ENCODE data around the gene LGALS8. TPM values are rescaled to one million over a fixed set of nuclear protein-coding genes. Genes with fewer than 3 reads are reported as not detected.

Gene LGALS8
- total RNA-seq, 1 experiment from 2014 or later: 30.7 TPM

DNA sequence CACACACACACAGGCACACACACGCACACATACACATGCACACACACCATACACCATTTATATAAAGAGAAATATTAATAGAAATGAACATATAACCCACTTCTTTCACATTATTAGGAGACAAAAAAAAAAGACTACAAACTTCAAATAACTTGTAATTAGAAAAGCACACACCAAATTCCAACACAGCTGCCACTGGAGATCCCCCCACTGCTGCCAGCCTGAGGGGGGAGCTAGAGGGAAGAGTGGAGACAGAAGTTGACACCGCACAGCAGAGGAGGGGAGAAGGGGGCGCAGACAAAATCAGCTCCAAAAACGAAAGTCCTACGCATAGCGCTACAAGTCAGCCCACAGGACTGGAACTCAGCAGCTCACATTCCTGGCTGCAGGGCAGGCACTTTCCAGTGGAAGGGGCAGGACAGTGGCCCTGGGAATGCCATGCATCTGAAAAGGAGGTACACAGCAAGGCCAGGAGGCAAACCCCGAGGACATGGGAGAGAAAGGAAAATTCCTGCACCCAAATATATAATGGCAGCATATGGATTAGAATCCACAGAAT, 36.5 kb downstream of the LGALS8 start:
- Histone ChIP-seq H3K9me2 (ENCODE audit: insufficient read depth) (no peaks in the 10 kb centered on the region), H3K27ac (ENCODE audit: low read depth, low read length) (no peak overlapping the region), H2AFZ (ENCODE audit: low read depth, low read length, poor library complexity, severe bottlenecking) (no peak overlapping the region), H3K9me3 (ENCODE audit: control insufficient read depth in 1 of 2, insufficient read depth in 1 of 2, low read depth in 1 of 2, low read length in 2 of 2) (no peaks in the 10 kb centered on the region), H3K9ac (ENCODE audit: low read length) (no peak overlapping the region), H3K4me3 (replicated peaks in 1 of 2; ENCODE audit: low read depth in 1 of 2, low read length in 2 of 2) (no peak overlapping the region), H3K79me2 (ENCODE audit: insufficient read depth, low read length) (no peaks in the 10 kb centered on the region), H3K4me1 (ENCODE audit: control insufficient read depth in 1 of 2, insufficient read depth in 2 of 2, low read length in 2 of 2) (no peaks in the 10 kb centered on the region), H3K27me3 (ENCODE audit: insufficient read depth, low read length) (no peaks in the 10 kb centered on the region), H3K36me3 (ENCODE audit: control insufficient read depth in 1 of 2, insufficient read depth in 2 of 2, low read length in 2 of 2) (peaks cover 48 to 59% of the 10 kb centered on the region in 2 experiments; a peak in 3 of 4 replicates), H3K4me2 (ENCODE audit: low read length) (no peak overlapping the region), H4K20me1 (ENCODE audit: insufficient read depth) (no peaks in the 10 kb centered on the region)
- intact Hi-C loops (cut with micrococcal nuclease): no loop called here
- no peak for DNase-seq (ENCODE audit: low read depth, low spot score)
- CTCF ChIA-PET: interaction anchor here (1.0 kb wide), 1 partner anchor 9 kb away, joined by 3 read pairs; no protein-coding TSS in a partner anchor
- TF ChIP-seq RAD21 (IDR thresholded peaks at IDR 0.05; ENCODE audit: low read depth) (no peak), SP1 (IDR thresholded peaks at IDR 0.05; ENCODE audit: low read depth) (no peak), CBX3 (IDR thresholded peaks at IDR 0.05; ENCODE audit: low read depth) (no peak)
- TF ChIP-seq, protein P1, sequence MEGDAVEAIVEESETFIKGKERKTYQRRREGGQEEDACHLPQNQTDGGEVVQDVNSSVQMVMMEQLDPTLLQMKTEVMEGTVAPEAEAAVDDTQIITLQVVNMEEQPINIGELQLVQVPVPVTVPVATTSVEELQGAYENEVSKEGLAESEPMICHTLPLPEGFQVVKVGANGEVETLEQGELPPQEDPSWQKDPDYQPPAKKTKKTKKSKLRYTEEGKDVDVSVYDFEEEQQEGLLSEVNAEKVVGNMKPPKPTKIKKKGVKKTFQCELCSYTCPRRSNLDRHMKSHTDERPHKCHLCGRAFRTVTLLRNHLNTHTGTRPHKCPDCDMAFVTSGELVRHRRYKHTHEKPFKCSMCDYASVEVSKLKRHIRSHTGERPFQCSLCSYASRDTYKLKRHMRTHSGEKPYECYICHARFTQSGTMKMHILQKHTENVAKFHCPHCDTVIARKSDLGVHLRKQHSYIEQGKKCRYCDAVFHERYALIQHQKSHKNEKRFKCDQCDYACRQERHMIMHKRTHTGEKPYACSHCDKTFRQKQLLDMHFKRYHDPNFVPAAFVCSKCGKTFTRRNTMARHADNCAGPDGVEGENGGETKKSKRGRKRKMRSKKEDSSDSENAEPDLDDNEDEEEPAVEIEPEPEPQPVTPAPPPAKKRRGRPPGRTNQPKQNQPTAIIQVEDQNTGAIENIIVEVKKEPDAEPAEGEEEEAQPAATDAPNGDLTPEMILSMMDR (IDR thresholded peaks at IDR 0.05 in 2 of 3, conservative IDR thresholded peaks at IDR 0.05 in 1 of 3; ENCODE audit: borderline replicate concordance in 1 of 3, insufficient read depth in 1 of 3, low read depth in 2 of 3, low read length in 2 of 3): peak in 2 of 3 experiments; percentile 28 to 34; a peak in 1 of 6 replicates
- TF ChIP-seq, protein P2, sequence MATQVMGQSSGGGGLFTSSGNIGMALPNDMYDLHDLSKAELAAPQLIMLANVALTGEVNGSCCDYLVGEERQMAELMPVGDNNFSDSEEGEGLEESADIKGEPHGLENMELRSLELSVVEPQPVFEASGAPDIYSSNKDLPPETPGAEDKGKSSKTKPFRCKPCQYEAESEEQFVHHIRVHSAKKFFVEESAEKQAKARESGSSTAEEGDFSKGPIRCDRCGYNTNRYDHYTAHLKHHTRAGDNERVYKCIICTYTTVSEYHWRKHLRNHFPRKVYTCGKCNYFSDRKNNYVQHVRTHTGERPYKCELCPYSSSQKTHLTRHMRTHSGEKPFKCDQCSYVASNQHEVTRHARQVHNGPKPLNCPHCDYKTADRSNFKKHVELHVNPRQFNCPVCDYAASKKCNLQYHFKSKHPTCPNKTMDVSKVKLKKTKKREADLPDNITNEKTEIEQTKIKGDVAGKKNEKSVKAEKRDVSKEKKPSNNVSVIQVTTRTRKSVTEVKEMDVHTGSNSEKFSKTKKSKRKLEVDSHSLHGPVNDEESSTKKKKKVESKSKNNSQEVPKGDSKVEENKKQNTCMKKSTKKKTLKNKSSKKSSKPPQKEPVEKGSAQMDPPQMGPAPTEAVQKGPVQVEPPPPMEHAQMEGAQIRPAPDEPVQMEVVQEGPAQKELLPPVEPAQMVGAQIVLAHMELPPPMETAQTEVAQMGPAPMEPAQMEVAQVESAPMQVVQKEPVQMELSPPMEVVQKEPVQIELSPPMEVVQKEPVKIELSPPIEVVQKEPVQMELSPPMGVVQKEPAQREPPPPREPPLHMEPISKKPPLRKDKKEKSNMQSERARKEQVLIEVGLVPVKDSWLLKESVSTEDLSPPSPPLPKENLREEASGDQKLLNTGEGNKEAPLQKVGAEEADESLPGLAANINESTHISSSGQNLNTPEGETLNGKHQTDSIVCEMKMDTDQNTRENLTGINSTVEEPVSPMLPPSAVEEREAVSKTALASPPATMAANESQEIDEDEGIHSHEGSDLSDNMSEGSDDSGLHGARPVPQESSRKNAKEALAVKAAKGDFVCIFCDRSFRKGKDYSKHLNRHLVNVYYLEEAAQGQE (IDR thresholded peaks at IDR 0.05; ENCODE audit: low read depth): no peak
- peak; percentile 40 for ATAC-seq
- POLR2A ChIA-PET: no interaction called here
- RAD21 ChIA-PET (ENCODE audit: low non-redundant PET in 1 of 2, low total read pairs in 2 of 2, uncharacterized antibody in 2 of 2, unreplicated experiment in 2 of 2): no interaction called here
- BruUV-seq (replicated peaks): no TSS peak
